ENCODE measurements around the gene ALKBH3. TPM values are rescaled to one million over a fixed set of nuclear protein-coding genes. Genes with fewer than 3 reads are reported as not detected.

The ALKBH3 gene
- total RNA-seq, 2 experiments from 2014 or later = 41.9 to 42.3 TPM

DNA sequence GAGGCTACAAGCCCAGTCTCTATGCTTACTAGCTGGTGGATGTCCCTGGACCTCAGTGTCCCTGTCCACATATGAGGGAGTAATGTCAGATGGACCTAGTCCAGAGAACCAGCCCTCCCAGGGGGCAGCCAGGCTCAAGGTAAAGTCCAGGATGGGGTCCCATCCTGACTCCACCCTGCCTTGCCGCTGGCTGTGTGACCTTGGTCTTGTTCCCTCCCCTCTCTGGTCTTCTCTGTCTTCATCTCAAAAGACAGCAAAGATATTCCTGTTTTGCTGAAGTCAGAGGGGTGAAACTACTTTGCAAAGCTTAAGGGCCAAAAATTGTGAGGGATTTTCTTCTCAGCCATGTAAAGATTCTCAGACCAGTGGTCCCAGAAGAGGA, 52.6 kb downstream of the ALKBH3 start:
- Mint-ChIP-seq H3K9me3 (ENCODE audit: low read depth) (no peaks in the 10 kb centered on the region), H3K4me3 (no peak overlapping the region), H3K4me1 (peaks cover 5% of the 10 kb centered on the region), H3K36me3 (ENCODE audit: low read depth) (no peaks in the 10 kb centered on the region), H3K27me3 (peaks cover 2% of the 10 kb centered on the region), H3K27ac (no peak overlapping the region)
- intact Hi-C loops (cut with DNase I, micrococcal nuclease) = no loop called here
- DNase-seq (no peak), ATAC-seq (no peak)
- POLR2A ChIA-PET = interaction anchor here (0.5 kb wide), 1 partner anchor 222 kb away, joined by 3 read pairs; no protein-coding TSS in a partner anchor
- CTCF ChIA-PET = no interaction called here

DNA sequence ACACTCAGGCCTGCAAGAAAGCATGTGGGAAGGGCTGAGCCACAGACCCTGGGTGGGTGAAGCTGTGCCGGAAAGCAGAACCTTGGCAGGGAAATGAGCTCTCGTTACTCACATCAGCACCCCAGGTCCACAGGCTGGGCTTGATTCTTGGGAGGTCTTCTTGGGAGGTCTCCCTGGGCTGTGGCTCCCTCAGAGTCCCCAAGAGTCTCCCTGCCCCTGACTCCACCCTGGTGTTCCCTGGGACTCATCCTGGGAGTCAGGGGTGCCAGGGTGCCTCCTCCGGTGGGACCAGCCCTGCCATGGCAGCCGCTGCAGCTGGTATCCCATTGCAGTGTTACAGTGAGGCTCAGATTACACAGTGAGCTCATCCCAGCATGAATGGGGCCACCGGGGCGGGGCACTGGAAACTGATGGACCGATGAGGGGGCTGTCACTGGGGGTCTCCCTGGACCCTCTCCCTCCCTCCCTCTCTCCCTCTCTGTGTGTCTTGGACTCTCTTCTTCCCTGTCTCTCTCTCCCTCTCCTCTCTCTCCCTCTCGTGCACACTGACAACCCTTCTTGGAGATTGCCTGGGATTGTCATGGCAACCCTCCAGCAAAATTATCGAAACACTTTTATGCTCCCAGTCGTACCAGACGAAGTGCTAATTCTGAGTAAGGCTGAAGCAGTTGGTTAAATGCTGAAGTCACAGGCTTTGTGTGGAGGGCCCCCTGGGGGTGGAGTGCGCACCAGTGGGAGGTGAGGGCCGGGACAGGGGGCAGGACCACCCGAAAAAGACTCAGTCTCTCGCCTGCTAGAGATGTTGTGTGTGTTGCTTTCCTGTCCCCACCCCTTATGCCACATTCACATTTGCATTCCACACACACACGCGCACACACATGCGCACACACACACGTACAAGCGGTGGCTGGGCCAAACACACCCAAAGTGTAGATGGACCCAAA, 53.2 kb downstream of the ALKBH3 start:
- POLR2A ChIA-PET = interaction anchor here (0.5 kb wide), 1 partner anchor 222 kb away, joined by 3 read pairs; no protein-coding TSS in a partner anchor
- Mint-ChIP-seq H3K27ac (no peak overlapping the region), H3K27me3 (peaks cover 2% of the 10 kb centered on the region)

DNA sequence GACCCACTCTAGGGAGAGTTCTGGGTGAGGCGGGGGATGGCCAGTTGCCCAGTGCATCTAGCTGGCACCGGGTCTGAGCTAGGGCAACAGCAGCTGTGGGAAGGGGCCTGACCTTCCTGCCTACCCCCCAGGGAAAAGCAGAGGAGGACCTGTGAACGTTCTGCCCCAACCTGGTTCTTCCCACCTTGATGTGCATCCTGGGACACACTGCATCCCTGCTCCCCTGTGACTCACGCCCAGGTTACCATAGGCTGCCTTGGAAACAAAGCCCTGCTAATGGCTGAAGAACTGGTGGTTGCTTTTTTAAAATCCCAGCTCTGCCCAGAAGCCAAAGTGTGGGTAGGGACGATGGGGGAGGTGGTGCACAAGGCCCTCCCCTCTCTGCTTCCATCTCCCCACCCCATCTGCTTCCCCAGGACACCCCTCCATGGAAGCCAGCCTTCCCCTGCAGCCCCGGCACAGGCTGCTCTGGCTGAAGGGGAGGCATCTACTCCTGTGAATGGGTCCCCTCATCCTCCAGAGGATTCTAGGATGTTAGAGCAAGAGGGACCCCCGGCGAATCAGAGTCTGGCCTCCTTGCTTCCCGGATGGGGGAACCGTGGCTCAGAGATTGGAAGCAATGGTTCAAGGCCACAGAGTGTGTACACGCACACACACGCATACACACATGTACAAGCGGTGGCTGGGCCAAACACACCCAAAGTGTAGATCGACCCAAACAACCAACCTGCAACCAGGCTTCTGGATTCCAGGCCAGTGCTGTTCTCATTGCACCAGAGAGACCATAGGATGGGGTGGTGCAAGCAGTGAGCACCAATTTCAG, 54.2 kb downstream of the ALKBH3 start:
- ChIA-PET CTCF (no interaction called here), POLR2A (no interaction called here)
- DNase-seq (no peak), ATAC-seq (no peak)
- H3K27ac Mint-ChIP-seq = no peak overlapping the region
- intact Hi-C loops (cut with DNase I, micrococcal nuclease) = no loop called here
- no peaks in the 10 kb centered on the region for H3K36me3 Mint-ChIP-seq (ENCODE audit: low read depth)
- no peaks in the 10 kb centered on the region for H3K9me3 Mint-ChIP-seq (ENCODE audit: low read depth)
- H3K4me3 Mint-ChIP-seq = no peak overlapping the region
- peaks cover 5% of the 10 kb centered on the region for H3K4me1 Mint-ChIP-seq
- peaks cover 4% of the 10 kb centered on the region for H3K27me3 Mint-ChIP-seq

More for the DNA sequence above, 53.2 kb downstream of the ALKBH3 start:
- no peak for ATAC-seq
- intact Hi-C loops (cut with DNase I, micrococcal nuclease) = no loop called here
- no peaks in the 10 kb centered on the region for H3K36me3 Mint-ChIP-seq (ENCODE audit: low read depth)
- CTCF ChIA-PET = no interaction called here
- no peak overlapping the region for H3K4me3 Mint-ChIP-seq
- H3K4me1 Mint-ChIP-seq = peaks cover 5% of the 10 kb centered on the region
- no peak for DNase-seq
- H3K9me3 Mint-ChIP-seq (ENCODE audit: low read depth) = no peaks in the 10 kb centered on the region

DNA sequence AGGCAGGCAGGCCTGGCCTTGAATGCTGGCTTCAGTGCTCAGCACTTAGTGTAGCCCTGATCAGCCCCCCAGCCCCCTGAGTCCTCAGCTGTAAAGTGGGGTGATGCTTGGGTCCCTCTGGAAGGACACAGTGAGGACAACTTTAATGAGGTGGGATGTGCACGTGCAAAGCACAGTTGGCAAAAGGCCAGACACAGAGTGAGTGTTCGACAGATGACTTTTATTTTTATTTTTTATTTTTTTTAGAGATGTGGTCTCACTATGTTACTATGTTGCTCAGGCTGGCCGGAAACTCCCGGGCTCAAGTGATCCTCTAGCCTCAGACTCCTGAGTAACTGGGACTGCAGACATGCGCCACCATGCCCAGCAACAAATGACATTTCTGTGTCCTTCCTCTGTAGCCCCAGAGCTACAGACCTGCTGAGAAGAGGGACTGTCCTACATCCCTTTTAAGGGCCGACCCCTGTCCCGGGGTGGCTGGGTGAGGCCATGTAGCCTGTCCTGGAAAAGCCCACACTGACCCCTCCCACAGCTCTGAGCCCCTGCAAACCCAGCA, 54.9 kb downstream of the ALKBH3 start:
- H3K27me3 Mint-ChIP-seq = peaks cover 5% of the 10 kb centered on the region
- ATAC-seq = no peak
- no peak for DNase-seq
- peaks cover 2% of the 10 kb centered on the region for H3K4me1 Mint-ChIP-seq
- H3K27ac Mint-ChIP-seq = no peak overlapping the region
- intact Hi-C loops (cut with DNase I, micrococcal nuclease) = no loop called here
- POLR2A ChIA-PET = no interaction called here
- no peaks in the 10 kb centered on the region for H3K9me3 Mint-ChIP-seq (ENCODE audit: low read depth)
- CTCF ChIA-PET = no interaction called here
- no peak overlapping the region for H3K4me3 Mint-ChIP-seq
- no peaks in the 10 kb centered on the region for H3K36me3 Mint-ChIP-seq (ENCODE audit: low read depth)

DNA sequence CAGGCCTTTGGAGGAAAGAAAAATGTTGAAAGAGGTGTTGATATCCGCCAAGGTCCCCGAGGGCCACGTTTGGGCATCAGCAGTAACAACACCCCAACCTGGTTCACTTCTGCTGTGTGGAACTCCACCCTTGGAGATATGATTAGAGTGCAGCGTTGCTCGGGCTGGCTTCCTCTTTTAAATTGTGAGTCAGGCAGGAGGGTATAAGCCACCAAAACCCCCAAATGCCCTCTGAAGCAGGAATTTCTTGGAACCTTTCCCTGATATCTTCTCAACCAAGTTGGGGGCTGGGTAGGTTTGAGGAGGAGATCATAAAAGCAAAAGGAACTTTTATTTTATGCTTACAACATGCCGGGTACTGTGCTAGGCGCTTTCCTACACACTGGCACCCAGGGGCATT, 55.4 kb downstream of the ALKBH3 start:
- no peak overlapping the region for H3K4me3 Mint-ChIP-seq
- peaks cover 11% of the 10 kb centered on the region for H3K27me3 Mint-ChIP-seq
- no peak overlapping the region for H3K27ac Mint-ChIP-seq
- CTCF ChIA-PET = no interaction called here
- no peaks in the 10 kb centered on the region for H3K36me3 Mint-ChIP-seq (ENCODE audit: low read depth)
- intact Hi-C loops (cut with DNase I, micrococcal nuclease) = no loop called here
- DNase-seq (no peak), ATAC-seq (no peak)
- no peaks in the 10 kb centered on the region for H3K9me3 Mint-ChIP-seq (ENCODE audit: low read depth)
- POLR2A ChIA-PET = no interaction called here
- H3K4me1 Mint-ChIP-seq = no peaks in the 10 kb centered on the region

DNA sequence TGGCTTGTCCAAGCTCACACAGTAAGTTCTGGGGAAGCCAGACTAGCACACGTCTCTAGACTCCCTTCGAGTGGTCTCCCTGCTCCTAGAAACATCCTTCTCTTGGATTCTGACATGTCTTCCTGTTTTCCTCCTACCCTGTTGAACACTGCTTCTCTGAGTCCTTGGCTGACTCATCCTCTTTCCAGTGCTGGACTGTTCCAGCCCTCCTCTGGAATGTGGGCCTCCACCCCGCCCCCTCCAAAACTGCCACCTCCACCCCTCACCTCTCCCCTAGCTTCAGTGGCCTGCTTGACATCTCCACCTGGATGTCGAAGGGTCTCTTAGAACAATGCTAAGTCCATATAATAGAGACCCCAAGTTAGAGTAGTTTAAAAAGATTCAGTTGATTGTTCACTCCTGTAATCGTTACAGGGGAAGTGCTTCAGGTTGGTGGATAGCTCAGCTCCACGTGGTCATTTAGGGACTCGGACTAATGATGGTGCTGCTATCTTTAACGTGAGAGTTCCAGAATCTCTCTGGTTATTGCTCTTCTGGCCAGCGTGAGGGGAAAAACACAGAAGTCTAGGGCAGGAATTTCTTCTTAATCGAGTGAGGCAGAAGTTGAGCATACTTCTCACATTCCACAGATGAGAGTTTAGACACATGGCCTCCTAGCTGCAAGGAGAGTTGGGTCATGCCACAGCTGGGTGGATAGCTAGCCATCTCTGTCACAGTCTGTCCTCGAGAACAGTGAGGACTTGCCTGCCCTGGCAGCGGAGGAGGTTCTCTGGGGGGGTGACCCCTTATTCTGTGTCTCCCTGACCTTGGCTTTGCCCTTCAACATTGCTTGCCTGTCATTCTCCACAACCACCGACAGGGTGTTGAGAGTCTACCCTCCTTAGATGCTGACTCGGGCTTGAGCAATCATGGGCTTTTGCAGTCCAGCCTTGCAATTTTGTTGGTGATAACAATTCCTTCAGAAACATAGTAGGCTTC, 57.1 kb downstream of the ALKBH3 start:
- POLR2A ChIA-PET = no interaction called here
- Mint-ChIP-seq H3K4me3 (no peak overlapping the region), H3K36me3 (ENCODE audit: low read depth) (no peaks in the 10 kb centered on the region), H3K27me3 (peaks cover 20% of the 10 kb centered on the region), H3K27ac (no peak overlapping the region), H3K4me1 (peaks cover 4% of the 10 kb centered on the region), H3K9me3 (ENCODE audit: low read depth) (no peaks in the 10 kb centered on the region)
- DNase-seq (no peak), ATAC-seq (no peak)
- CTCF ChIA-PET = interaction anchor here (1.2 kb wide), 1 partner anchor 48 kb away, joined by 3 read pairs; no protein-coding TSS in a partner anchor
- intact Hi-C loops (cut with DNase I, micrococcal nuclease) = no loop called here

DNA sequence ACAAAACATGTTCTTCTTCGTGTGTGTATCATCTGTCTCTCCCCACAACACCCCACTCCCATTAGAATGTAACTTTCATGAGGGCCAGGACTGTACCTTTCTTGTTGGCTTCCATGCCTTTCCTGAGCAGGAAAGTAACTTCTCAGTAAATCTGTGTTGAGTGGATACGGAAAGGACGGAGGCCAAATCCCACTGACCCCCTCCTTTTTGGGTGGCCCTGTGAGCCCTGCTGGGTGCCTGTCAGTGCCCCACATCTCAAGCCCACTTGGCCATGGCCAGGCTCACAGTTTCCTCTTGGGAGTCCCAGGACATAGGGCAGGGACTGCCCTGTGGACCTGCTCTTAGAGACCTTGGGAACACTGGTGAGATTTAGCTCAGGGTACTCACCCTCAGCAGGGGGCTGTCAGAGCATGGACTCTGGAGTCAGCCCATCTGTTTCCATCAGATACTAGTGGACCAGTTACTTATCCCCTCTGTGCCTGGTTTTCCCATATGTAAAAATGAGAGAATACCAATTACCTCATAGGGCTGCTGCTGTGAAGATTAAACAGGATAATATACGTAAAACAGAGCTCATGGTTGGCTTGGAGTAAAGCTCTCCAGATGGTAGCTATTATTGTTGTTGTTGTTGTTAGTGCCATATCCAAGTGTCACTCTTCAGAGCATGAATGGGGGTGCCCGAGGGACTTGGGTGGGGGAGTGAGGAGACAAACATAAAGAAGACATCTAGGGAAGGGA, 60.8 kb downstream of the ALKBH3 start:
- peak overlapping the region; percentile 66 for H3K4me3 Mint-ChIP-seq
- intact Hi-C loops (cut with DNase I, micrococcal nuclease) = loop anchor here (5.0 to 10.0 kb wide), 4 partner anchors 96 to 373 kb away; partner anchors contain the start of genes ALX4 (in 1 of the 2) and HSD17B12 (in 1 of the 2)
- no peaks in the 10 kb centered on the region for H3K9me3 Mint-ChIP-seq (ENCODE audit: low read depth)
- ChIA-PET CTCF (interaction anchor here (0.7 to 4.1 kb wide), 7 partner anchors 21 to 196 kb away, joined by 3 to 35 read pairs (median 4); partner anchors contain the start of gene ALKBH3), POLR2A (no interaction called here)
- DNase-seq (no peak), ATAC-seq (no peak)
- H3K27me3 Mint-ChIP-seq = peaks cover 45% of the 10 kb centered on the region
- H3K27ac Mint-ChIP-seq = peak overlapping the region; percentile 72
- H3K4me1 Mint-ChIP-seq = peaks cover 17% of the 10 kb centered on the region
- peaks cover 3% of the 10 kb centered on the region for H3K36me3 Mint-ChIP-seq (ENCODE audit: low read depth)

DNA sequence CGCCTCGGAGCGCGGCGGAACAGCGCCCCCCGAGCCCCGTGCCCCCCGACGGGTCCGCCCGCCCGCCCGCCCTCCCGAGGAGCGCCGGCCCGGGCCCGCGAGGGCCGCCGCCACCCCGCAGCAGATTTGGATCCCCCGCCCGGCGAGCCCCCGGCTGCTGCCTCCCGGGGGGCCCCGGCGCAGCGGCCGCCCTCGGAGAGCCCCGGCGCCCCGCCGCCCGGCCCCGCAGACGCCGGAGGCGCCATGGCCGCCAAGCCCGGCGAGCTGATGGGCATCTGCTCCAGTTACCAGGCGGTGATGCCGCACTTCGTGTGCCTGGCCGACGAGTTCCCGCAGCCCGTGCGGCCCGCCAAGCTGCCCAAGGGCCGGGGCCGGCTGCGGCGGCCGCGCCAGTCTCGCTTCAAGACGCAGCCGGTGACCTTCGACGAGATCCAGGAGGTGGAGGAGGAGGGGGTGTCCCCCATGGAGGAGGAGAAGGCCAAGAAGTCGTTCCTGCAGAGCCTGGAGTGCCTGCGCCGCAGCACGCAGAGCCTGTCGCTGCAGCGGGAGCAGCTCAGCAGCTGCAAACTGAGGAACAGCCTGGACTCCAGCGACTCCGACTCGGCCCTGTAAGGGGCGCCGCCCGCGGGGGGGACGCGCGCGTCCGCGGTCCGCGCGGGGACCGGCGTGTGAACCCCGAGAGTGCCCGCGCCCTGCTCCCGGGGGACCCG, 62.2 kb downstream of the ALKBH3 start:
- ChIA-PET CTCF (interaction anchor here (0.6 to 4.1 kb wide), 6 partner anchors 14 to 866 kb away, joined by 3 to 35 read pairs (median 4); partner anchors contain the start of gene ALKBH3), POLR2A (no interaction called here)
- Mint-ChIP-seq H3K9me3 (ENCODE audit: low read depth) (no peaks in the 10 kb centered on the region), H3K4me3 (peak overlapping the region; percentile 61), H3K27me3 (peaks cover 53% of the 10 kb centered on the region), H3K36me3 (ENCODE audit: low read depth) (peaks cover 3% of the 10 kb centered on the region), H3K27ac (no peak overlapping the region), H3K4me1 (peaks cover 17% of the 10 kb centered on the region)
- intact Hi-C loops (cut with DNase I, micrococcal nuclease) = loop anchor here (2.0 to 10.0 kb wide), 5 partner anchors 94 to 372 kb away; partner anchors contain the start of genes ALX4 (in 1 of the 2) and HSD17B12 (in 1 of the 2)
- ATAC-seq = no peak
- DNase-seq = peak; percentile 39

DNA sequence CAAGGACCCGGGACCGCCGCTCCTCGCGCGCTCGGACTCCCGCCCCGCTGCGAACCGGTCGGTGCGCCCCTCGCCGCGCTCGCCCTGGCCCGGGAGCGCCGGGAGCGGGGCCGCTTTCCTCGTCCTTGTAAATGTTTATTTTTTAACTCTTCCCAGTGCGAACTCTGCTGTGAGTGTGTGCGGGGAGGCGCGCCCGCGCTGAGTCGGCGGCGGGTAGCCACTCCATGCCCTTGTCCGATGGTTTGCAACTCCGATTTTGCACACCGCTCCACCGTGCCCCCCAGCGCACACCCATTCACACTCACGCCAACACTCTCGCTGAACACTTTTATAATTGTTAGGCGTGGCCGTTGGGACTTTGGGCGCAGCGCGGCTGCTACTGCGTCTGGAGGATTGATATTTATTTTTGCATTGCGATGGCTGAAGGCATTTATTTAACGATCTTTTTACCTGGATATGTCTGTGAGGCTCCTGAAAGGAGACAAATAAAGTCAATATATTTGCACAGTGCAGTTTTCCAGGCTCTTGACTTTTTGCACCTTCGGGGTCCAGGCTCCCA, 62.8 kb downstream of the ALKBH3 start:
- Mint-ChIP-seq H3K9me3 (ENCODE audit: low read depth) (no peaks in the 10 kb centered on the region), H3K36me3 (ENCODE audit: low read depth) (peaks cover 3% of the 10 kb centered on the region), H3K4me3 (peak overlapping the region; percentile 76), H3K27ac (peak overlapping the region; percentile 65), H3K4me1 (peaks cover 17% of the 10 kb centered on the region), H3K27me3 (peaks cover 51% of the 10 kb centered on the region)
- intact Hi-C loops (cut with DNase I, micrococcal nuclease) = loop anchor here (2.0 to 10.0 kb wide), 5 partner anchors 94 to 371 kb away; partner anchors contain the start of genes ALX4 (in 1 of the 2) and HSD17B12 (in 1 of the 2)
- ChIA-PET CTCF (interaction anchor here (0.6 to 4.1 kb wide), 5 partner anchors 15 to 866 kb away, joined by 3 to 35 read pairs (median 3); no protein-coding TSS in a partner anchor), POLR2A (no interaction called here)
- DNase-seq (peak; percentile 21), ATAC-seq (no peak)
